ENCODE data around the gene FOXP1.

Gene FOXP1

GRCh38 chr3:71583566-71584393, at the start of gene FOXP1:
TSS of gene FOXP1 (minus strand) at chr3:71583728. CDS start at chr3:71198381, 385,347 bp downstream.
- Mint-ChIP-seq H3K4me1 (peaks cover 30% of the 10 kb centered on the region), H3K27ac (ENCODE audit: low read depth) (peak within 1 kb of the TSS; percentile 94), H3K27me3 (peaks cover 10% of the 10 kb centered on the region), H3K36me3 (ENCODE audit: insufficient read depth) (peaks cover 26% of the 10 kb centered on the region), H3K4me3 (peak within 1 kb of the TSS; percentile 96), H3K9me3 (no peaks in the 10 kb centered on the region)
- DNase-seq (ENCODE audit: low spot score in 2 of 2) = peak; percentile 37 to 55
- ATAC-seq (replicated peaks; ENCODE audit: extremely low read depth, poor library complexity, severe bottlenecking) = peak; percentile 64

GRCh38 chr3:71629711-71630110, 46.2 kb upstream of the FOXP1 start:
- ATAC-seq (replicated peaks; ENCODE audit: extremely low read depth, poor library complexity, severe bottlenecking) = no peak
- Mint-ChIP-seq H3K36me3 (ENCODE audit: insufficient read depth) (peaks cover 4% of the 10 kb centered on the region), H3K4me1 (peaks cover 7% of the 10 kb centered on the region), H3K4me3 (no peak overlapping the region), H3K27ac (ENCODE audit: low read depth) (no peak overlapping the region), H3K9me3 (no peaks in the 10 kb centered on the region), H3K27me3 (no peaks in the 10 kb centered on the region)
- DNase-seq (ENCODE audit: low spot score in 2 of 2) = no peak

- H3K27ac Mint-ChIP-seq (ENCODE audit: low read depth) = no peak overlapping the region
- no peak for DNase-seq (ENCODE audit: low spot score in 2 of 2)
- H3K4me1 Mint-ChIP-seq = peaks cover 7% of the 10 kb centered on the region
- H3K36me3 Mint-ChIP-seq (ENCODE audit: insufficient read depth) = peaks cover 4% of the 10 kb centered on the region
- ATAC-seq (replicated peaks; ENCODE audit: extremely low read depth, poor library complexity, severe bottlenecking) = no peak
- H3K9me3 Mint-ChIP-seq = no peaks in the 10 kb centered on the region
- no peak overlapping the region for H3K4me3 Mint-ChIP-seq
- H3K27me3 Mint-ChIP-seq = no peaks in the 10 kb centered on the region
Measured at GRCh38 chr3:71629289-71629688, 45.8 kb upstream of the FOXP1 start.

DNA sequence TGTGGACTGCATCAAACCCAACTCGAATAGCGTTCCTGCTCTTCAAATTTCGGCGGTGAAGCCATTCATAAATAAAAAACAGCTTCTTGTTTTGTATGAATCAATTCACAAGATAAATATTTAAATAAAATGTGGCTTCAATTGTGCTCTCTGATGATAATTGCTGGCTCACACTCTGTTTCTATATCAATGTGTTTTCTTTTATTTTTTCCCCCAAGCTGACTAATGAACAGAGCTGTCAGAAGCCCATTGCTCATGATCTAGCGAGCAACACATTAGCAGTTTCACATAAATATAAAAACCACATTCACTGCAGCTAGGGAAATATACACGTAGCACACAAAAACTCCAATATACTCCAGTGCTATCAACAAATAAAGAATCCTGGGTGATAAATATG, 45.0 kb upstream of the FOXP1 start:
- peaks cover 7% of the 10 kb centered on the region for H3K4me1 Mint-ChIP-seq
- no peaks in the 10 kb centered on the region for H3K9me3 Mint-ChIP-seq
- H3K36me3 Mint-ChIP-seq (ENCODE audit: insufficient read depth) = peaks cover 4% of the 10 kb centered on the region
- no peaks in the 10 kb centered on the region for H3K27me3 Mint-ChIP-seq
- DNase-seq (ENCODE audit: low spot score in 2 of 2) = no peak
- no peak for ATAC-seq (replicated peaks; ENCODE audit: extremely low read depth, poor library complexity, severe bottlenecking)
- no peak overlapping the region for H3K27ac Mint-ChIP-seq (ENCODE audit: low read depth)
- H3K4me3 Mint-ChIP-seq = no peak overlapping the region

DNA sequence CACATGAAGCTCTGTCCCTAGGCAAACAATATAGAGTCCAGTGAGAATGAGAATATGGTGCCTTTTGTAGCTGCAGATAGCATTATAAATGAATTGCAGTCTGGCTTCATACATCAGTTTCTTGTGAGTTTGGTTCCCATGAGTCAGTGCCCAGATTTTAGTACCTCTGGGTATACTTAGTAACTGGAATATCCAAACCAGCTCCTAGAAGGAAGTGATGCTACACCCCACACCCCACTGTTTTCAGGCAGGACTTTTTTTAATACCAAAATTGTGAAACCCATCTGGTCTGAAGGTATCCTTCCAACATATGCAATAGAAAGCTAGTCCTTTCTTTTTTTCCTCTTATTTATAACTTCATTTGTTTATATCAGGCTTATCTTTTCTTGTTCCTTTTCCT, 42.1 kb upstream of the FOXP1 start:
- ATAC-seq (replicated peaks; ENCODE audit: extremely low read depth, poor library complexity, severe bottlenecking) (no peak), DNase-seq (ENCODE audit: low spot score in 2 of 2) (no peak)
- no peaks in the 10 kb centered on the region for H3K4me1 Mint-ChIP-seq
- H3K27ac Mint-ChIP-seq (ENCODE audit: low read depth) = no peak overlapping the region
- H3K27me3 Mint-ChIP-seq = no peaks in the 10 kb centered on the region
- no peaks in the 10 kb centered on the region for H3K9me3 Mint-ChIP-seq
- H3K4me3 Mint-ChIP-seq = no peak overlapping the region
- H3K36me3 Mint-ChIP-seq (ENCODE audit: insufficient read depth) = peaks cover 2% of the 10 kb centered on the region

DNA sequence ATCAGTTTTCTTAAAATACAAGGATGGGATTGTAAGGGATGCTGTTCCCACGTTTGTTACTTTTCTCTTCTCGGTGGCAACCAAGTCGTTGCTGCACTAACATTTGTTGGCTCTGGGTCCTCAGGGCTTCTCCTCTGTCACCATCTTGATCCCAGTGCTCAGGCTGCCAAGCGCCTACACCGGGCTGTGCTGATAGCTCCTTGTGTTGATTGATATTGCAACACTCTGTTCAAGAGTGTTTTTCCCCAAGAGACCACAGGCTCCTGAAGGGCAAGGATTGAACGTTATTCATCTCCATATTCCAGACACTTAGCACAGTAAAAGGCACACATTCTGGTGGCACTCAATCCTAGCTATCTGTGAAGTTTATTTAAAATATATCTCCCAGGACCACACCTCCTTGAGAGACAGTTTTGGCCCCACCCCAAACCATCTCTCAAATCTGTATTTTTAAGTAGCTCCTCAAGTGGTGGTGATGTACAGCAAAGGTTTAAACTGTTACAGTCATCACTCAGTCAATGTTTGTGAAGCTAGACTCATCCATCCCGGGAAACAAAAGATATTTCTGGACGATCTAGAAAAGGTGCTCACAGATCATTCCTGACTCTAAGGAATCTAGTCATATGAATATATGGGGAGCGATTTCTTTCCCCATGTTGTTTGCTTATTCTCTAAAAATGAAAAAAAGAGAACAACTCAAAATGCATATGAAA, 38.5 kb upstream of the FOXP1 start:
- no peak overlapping the region for H3K4me3 Mint-ChIP-seq
- no peaks in the 10 kb centered on the region for H3K9me3 Mint-ChIP-seq
- no peaks in the 10 kb centered on the region for H3K27me3 Mint-ChIP-seq
- H3K36me3 Mint-ChIP-seq (ENCODE audit: insufficient read depth) = peaks cover 5% of the 10 kb centered on the region
- ATAC-seq (replicated peaks; ENCODE audit: extremely low read depth, poor library complexity, severe bottlenecking) (no peak), DNase-seq (ENCODE audit: low spot score in 2 of 2) (no peak)
- H3K27ac Mint-ChIP-seq (ENCODE audit: low read depth) = no peak overlapping the region
- H3K4me1 Mint-ChIP-seq = no peaks in the 10 kb centered on the region

- Mint-ChIP-seq H3K4me3 (no peak overlapping the region), H3K27ac (ENCODE audit: low read depth) (no peak overlapping the region), H3K4me1 (no peaks in the 10 kb centered on the region), H3K9me3 (no peaks in the 10 kb centered on the region), H3K36me3 (ENCODE audit: insufficient read depth) (peaks cover 5% of the 10 kb centered on the region), H3K27me3 (no peaks in the 10 kb centered on the region)
- no peak for DNase-seq (ENCODE audit: low spot score in 2 of 2)
- ATAC-seq (replicated peaks; ENCODE audit: extremely low read depth, poor library complexity, severe bottlenecking) = no peak
Measured at GRCh38 chr3:71618538-71618937, 35.0 kb upstream of the FOXP1 start.

- Mint-ChIP-seq H3K4me3 (no peak overlapping the region), H3K27ac (ENCODE audit: low read depth) (no peak overlapping the region), H3K36me3 (ENCODE audit: insufficient read depth) (peaks cover 5% of the 10 kb centered on the region), H3K27me3 (no peaks in the 10 kb centered on the region), H3K4me1 (no peaks in the 10 kb centered on the region), H3K9me3 (no peaks in the 10 kb centered on the region)
- ATAC-seq (replicated peaks; ENCODE audit: extremely low read depth, poor library complexity, severe bottlenecking) (no peak), DNase-seq (ENCODE audit: low spot score in 2 of 2) (no peak)
Measured at GRCh38 chr3:71616571-71617021, 33.1 kb upstream of the FOXP1 start.

DNA sequence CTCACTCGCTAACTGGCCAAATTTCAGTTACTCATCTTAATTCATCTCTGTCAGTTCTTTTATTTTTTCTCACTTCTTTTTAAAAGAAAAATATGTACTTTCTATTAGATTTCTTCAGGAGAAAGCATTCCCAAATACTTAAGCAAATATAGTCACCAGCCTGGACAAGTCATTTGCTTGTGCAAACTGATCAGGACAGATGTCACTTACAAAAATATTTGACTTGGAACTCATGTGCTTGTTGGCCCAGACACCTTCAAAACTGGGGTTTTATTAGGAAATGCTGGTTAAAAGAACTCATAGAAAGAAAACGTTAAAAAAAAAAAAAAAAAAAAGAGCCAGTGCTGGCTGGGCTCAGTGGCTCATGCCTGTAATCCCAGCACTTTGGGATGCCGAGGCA, 31.3 kb upstream of the FOXP1 start:
- Mint-ChIP-seq H3K4me3 (no peak overlapping the region), H3K27me3 (no peaks in the 10 kb centered on the region), H3K36me3 (ENCODE audit: insufficient read depth) (peaks cover 5% of the 10 kb centered on the region), H3K9me3 (no peaks in the 10 kb centered on the region), H3K4me1 (no peaks in the 10 kb centered on the region), H3K27ac (ENCODE audit: low read depth) (peak overlapping the region; percentile 11)
- DNase-seq (ENCODE audit: low spot score in 2 of 2) = no peak
- no peak for ATAC-seq (replicated peaks; ENCODE audit: extremely low read depth, poor library complexity, severe bottlenecking)

GRCh38 chr3:71614426-71614825, 30.9 kb upstream of the FOXP1 start:
- H3K4me3 Mint-ChIP-seq = no peak overlapping the region
- H3K27ac Mint-ChIP-seq (ENCODE audit: low read depth) = peak overlapping the region; percentile 11
- no peaks in the 10 kb centered on the region for H3K27me3 Mint-ChIP-seq
- H3K9me3 Mint-ChIP-seq = no peaks in the 10 kb centered on the region
- H3K36me3 Mint-ChIP-seq (ENCODE audit: insufficient read depth) = peaks cover 5% of the 10 kb centered on the region
- no peaks in the 10 kb centered on the region for H3K4me1 Mint-ChIP-seq
- ATAC-seq (replicated peaks; ENCODE audit: extremely low read depth, poor library complexity, severe bottlenecking) = no peak
- DNase-seq (ENCODE audit: low spot score in 2 of 2) = no peak

GRCh38 chr3:71611099-71611498, 27.6 kb upstream of the FOXP1 start:
- Mint-ChIP-seq H3K36me3 (ENCODE audit: insufficient read depth) (no peaks in the 10 kb centered on the region), H3K4me3 (no peak overlapping the region), H3K9me3 (peaks cover 6% of the 10 kb centered on the region), H3K27ac (ENCODE audit: low read depth) (no peak overlapping the region), H3K27me3 (no peaks in the 10 kb centered on the region), H3K4me1 (no peaks in the 10 kb centered on the region)
- no peak for DNase-seq (ENCODE audit: low spot score in 2 of 2)
- ATAC-seq (replicated peaks; ENCODE audit: extremely low read depth, poor library complexity, severe bottlenecking) = no peak

DNA sequence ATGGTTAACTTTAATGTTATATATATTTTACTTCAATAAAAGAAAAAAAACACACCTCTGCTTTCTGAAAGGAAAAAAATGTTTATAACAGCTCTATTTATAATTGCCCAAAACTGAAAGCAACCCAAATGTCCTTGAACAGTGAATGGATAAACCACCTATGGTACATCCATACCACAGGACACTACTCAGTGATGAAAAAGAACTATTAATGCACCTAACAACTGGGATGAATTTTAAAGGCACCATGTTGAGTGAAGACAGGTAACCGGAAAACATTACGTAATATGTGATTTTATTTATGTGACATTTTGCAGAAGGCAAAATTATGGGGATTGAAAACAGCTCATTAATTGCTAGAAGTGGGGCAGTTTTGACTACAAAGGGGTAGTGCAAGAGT, 23.8 kb upstream of the FOXP1 start:
- H3K27me3 Mint-ChIP-seq = no peaks in the 10 kb centered on the region
- no peaks in the 10 kb centered on the region for H3K36me3 Mint-ChIP-seq (ENCODE audit: insufficient read depth)
- ATAC-seq (replicated peaks; ENCODE audit: extremely low read depth, poor library complexity, severe bottlenecking) = no peak
- no peak overlapping the region for H3K27ac Mint-ChIP-seq (ENCODE audit: low read depth)
- DNase-seq (ENCODE audit: low spot score in 2 of 2) = no peak
- H3K4me3 Mint-ChIP-seq = no peak overlapping the region
- H3K9me3 Mint-ChIP-seq = peaks cover 6% of the 10 kb centered on the region
- no peaks in the 10 kb centered on the region for H3K4me1 Mint-ChIP-seq

DNA sequence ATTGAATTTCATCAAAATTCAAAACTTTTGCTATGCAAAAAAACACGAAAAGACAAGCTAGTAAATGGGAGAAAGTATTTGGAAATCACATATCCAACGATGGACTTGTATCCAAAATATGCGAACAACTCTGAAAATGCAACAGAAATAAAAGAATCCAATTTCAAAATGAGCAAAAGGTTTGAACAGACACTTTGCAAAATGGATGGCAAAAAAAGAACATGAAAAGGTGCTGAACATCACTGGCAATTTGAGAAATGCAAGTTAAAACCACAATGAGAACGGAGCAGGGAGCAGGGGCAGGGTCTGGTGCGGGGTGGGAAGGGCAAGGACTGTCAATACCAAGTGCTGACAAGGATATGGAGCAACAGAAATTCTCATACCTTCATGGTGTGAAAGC, 23.1 kb upstream of the FOXP1 start:
- no peak overlapping the region for H3K4me3 Mint-ChIP-seq
- ATAC-seq (replicated peaks; ENCODE audit: extremely low read depth, poor library complexity, severe bottlenecking) (no peak), DNase-seq (ENCODE audit: low spot score in 2 of 2) (no peak)
- H3K4me1 Mint-ChIP-seq = peaks cover 4% of the 10 kb centered on the region
- no peak overlapping the region for H3K27ac Mint-ChIP-seq (ENCODE audit: low read depth)
- no peaks in the 10 kb centered on the region for H3K27me3 Mint-ChIP-seq
- H3K9me3 Mint-ChIP-seq = peaks cover 6% of the 10 kb centered on the region
- H3K36me3 Mint-ChIP-seq (ENCODE audit: insufficient read depth) = no peaks in the 10 kb centered on the region

All from central memory CD8-positive, alpha-beta T cell (primary cell).